GM19395 (cell line): Measurements from ENCODE around the gene MAU2.

Experiments
- ATAC-seq: cut with Tn5 transposase; IDR thresholded peaks from one replicate; pipeline ENCODE4 v1.9.1; 2021; ENCODE audit warnings: mild to moderate bottlenecking, moderate library complexity; ENCODE audit not compliant: unreplicated experiment

The MAU2 gene, protein sequence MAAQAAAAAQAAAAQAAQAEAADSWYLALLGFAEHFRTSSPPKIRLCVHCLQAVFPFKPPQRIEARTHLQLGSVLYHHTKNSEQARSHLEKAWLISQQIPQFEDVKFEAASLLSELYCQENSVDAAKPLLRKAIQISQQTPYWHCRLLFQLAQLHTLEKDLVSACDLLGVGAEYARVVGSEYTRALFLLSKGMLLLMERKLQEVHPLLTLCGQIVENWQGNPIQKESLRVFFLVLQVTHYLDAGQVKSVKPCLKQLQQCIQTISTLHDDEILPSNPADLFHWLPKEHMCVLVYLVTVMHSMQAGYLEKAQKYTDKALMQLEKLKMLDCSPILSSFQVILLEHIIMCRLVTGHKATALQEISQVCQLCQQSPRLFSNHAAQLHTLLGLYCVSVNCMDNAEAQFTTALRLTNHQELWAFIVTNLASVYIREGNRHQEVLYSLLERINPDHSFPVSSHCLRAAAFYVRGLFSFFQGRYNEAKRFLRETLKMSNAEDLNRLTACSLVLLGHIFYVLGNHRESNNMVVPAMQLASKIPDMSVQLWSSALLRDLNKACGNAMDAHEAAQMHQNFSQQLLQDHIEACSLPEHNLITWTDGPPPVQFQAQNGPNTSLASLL

DNA sequence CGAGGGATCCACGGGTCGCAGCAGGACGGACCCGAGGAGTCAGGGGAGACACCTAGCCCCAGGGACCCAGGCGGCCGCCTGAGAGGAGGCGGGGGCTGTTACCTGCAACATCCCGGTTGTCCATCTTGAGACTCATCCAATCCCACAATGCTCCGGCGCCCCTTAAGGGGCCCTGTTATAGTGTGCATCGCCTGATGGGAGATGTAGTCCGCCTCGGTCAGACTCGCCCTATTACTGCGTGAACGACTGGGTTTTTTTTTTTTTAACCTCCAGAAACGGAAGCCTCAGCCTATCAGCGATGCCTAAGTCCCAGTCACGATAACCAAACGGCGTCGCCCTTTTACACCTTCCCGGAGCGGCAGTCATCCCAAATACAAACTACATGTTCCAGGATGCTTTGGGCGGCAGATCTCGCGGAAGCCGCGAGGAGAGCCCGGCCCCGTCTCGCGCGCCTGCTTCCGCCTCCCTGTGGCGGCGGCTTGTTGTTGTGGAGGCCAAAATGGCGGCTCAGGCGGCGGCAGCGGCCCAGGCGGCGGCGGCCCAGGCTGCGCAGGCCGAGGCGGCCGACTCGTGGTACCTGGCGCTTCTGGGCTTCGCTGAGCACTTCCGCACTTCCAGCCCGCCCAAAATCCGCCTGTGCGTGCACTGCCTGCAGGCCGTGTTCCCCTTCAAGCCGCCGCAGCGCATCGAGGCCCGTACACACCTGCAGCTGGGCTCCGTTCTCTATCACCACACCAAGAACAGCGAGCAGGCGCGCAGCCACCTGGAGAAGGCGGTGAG is at the start of gene MAU2, which contains the start of gene SUGP1:
Gene MAU2 (plus strand): TSS at position 469 of the 780 bp plus-strand sequence. CDS start 31 bp downstream, at position 500.
Gene SUGP1 (minus strand): TSS at position 149 of the 780 bp plus-strand sequence. CDS start 13 bp downstream, at position 136.
- ATAC-seq = peak; percentile 90

DNA sequence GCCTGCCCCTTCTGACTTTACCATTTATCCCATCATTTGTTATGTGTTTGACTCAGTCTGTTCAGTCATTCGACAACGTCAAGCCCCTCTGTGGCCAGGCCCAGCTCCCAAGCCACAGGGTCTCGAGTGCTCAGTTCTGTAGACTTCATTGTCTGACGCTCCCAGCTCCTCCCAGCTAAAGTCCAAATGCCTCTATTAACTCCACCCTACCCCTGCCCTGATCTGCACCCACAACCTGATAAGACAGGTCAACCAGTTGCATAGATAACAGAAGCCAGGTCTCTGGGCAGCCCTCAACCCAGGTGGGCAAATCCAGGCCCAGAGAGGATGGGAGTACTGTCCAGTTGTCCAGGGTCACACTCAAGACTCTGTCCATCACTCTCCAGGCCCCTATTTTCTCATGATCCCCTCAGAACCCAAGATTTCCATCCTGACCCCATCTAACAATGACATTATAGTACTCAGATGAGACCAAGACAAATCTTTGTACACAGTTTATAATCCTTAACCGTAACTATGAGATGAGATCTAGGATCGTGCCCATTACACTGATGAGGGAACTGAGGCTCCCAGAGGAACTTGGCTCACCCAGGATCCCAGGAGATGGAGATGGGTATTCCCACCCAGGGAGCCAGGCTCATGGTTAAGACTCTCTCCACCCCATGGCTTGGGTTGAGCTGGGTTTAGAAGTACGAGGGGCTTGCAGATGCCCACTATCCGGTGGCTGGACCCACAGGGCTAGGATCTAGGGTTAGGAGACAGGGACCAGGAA is 48.6 kb upstream of the MAU2 start:
- no peak for ATAC-seq

DNA sequence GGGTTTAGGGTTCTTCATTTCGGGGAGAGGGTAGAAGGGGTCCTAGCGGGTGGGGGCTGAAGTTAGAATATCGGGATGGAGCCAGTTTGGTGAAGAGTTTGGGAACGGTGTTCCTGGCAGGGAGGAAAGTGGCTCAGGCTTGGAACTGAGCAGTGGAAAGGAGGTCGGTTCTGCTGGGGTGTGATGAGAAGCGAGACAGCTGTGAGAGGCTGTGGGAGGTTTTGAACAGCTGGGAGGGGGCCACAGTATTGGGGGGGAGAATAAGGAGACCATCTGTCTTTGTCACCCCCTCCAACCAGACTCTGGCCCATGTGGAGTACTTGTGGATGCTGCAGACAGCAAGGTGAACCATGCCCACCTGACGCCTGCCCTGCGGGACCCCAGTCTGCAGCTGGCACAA is 46.5 kb upstream of the MAU2 start:
- no peak for ATAC-seq

DNA sequence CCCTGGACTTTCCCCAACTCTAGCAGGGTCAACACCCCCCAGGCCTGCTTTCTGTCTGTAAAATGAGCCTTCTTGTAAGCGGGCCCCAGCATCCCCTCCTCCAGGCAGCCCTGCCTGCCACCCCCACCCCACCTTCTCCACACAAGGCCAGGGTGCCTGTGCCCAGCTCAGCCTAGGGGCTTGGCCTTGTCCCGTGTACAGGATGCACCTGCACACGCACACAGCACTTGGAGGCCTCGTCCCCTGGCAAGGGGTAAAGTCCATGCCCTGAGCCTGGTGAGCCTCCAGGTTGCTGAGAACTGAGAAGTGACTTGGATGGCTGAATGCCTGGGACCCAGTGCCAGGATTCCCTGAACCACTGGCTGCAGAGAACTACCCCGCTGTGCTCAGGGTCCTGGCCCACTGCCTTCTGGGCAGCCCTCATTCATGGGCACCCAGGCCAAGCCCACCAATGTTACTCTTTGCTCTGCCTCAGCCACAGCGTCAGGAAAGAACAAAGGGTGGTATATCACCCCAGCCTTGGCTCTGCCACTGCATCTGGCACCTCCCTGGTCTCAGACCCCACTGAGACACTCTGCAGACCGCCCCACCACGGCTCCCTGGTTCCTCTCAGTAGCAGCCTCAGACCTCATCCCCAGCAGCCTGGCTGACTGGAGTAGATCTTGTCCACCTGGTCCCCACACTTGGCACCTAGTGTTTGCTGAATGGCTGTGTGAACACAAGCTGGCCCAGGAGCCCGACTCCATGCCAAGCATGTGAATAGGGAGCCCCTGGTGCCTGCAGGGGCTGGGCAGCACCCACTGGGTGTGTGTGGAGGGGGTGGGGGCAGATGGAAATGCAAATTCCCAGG is 45.7 kb upstream of the MAU2 start:
- ATAC-seq = no peak

DNA sequence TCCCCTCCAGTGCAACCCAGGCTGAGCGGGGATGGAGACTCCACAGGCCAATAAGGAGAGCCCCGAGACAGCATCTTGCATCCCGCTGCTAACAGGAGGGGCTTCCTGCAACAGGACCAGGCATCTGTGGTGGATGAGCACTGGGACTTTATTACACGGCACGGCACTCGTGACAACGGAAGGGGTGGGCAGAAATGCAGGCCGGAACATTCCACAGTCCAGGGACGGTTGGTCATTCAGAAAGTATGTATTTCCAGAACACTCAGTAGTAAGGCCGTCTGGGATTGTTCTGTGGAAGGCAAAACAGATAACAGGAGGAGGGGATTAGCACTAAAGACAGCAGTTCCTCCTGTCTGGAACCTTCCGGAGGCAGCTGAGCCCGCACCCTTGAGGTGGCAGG is 44.2 kb upstream of the MAU2 start:
- no peak for ATAC-seq

DNA sequence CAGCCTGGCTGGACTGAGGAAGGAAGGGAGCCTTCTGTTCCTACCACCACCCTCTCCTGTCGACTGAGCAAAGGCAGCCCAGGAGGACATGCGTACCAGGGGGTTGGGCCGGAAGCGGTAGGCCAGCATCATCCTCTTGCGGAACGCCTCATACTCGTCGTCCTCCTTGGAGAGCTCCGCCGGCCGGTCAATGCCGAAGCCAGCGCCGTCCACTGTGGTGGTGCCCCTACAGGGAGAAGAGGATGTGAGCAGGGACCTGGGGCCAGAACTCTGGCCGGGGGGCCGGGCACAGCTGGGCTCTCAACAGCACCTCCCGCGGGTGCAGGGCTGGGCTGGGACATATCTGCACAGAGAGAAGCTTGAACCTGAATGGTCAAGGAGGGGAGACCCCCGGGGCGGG is 43.8 kb upstream of the MAU2 start:
- ATAC-seq = no peak

DNA sequence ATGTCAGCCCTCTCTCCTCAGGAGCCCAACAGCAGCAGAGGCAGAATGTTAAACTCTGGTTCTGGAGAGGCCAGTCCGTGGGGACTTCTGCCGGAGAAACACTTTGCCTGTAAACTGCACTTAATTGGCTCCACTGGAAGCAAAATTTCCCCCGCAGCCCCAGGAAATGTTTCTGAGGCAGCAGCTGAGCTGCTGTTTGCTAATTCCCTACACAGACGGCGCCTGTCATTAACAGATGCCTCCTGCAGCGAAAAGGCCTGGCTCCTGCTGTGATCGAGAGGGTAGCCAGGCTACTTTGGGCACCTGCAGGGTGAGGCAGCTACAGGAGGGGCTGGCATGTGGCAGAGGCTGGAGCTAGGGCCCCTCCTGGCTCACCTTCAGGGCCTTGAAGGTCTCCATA is 42.3 kb upstream of the MAU2 start:
- no peak for ATAC-seq

DNA sequence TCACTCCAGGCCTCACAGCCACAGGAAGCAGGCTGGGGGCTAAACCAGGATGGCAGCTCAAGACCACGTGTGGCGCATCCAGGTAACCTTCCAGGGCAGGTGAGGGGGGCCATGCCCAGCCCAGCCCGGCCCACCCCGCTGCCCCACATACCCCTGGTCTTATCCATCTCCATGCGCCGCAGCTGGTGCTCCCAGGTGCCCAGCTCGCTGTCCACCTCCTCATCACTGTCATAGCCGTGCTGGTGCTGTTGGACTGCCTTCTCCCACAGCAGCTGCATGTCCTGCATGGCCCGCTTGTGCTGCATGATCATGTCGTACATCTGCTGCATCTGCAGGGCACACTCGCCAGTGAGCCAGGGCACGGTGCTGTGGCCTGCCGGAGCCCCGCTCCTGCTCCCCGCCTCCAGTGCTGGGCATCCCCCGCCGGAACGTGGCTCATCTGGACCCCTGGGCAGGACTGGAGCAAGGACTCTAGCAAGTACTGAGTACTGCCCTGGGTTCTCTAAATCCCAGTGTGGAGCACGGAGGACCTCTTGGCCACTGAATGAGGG is 41.5 kb upstream of the MAU2 start:
- ATAC-seq = no peak

DNA sequence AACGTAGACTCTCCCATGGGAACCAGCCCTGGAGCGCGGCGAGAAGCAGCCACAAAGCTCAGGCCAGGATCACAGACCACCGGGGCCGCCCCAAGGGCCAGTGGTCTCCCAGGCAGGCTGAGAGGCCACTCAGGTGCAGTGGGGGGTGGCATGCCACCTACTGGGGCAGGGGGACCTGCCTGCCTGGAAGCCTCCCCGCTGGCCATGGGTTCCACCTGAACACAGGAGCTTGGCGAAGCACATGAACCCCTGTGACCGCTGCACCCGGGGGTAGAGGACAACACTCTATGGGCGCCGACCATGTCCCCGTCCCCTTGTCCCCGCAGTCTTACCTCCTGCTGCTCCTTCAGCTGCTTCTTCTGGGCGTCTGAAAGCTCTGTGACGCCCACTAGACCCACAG is 40.8 kb upstream of the MAU2 start:
- no peak for ATAC-seq

DNA sequence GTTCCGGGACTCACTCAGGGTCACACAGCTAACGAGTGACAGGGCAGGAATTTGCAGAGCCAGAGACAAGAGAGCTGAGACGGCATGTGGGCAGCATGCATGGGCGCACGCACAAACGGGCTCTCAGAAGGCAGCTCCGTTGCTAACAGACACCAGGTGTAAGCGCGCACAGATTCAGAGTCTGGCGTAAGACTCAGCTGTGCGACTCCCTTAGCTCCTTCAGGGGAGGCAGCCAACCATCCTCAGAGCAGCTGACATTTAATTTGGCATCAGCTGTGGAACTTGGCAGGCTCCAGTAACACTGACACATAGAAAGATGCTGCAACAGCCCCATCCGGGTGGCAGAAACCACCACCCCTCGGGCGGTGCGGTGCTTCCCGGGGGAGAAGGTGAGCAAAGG is 40.1 kb upstream of the MAU2 start:
- ATAC-seq = no peak

DNA sequence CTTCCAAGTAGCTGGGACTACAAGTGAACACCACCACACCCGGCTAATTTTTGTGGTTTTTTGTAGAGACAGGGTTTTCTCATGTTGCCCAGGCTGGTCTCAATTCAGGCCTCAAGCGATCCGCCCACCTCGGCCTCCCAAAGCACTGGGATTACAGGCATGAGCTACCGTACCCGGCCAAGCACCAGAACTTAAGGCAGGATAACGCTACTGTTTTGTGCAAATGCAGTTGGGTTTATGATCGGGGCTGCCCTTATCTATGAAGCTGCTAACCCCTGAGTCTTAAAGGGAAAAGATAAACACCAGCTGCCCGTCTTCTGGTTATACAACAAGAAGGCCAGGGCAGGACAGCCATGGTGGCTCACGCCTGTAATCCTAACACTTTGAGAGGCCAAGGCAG is 34.9 kb upstream of the MAU2 start:
- no peak for ATAC-seq

DNA sequence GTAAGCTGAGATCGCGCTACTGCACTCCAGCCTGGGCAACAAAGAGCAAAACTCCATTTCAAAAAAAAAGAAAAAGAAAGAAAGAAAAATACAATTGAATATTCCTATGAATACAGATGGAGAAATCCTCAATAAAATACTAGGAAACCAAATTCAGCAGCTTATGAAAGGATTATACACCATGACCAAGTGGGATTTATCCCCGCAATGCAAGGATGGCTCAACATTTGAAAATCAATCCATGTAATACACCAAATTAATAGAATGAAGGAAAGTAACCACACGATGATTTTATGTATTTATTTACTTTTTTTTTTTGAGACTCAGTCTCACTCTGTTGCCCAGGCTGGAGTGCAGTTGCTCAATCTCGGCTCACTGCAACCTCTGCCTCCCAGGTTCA is 28.0 kb upstream of the MAU2 start:
- no peak for ATAC-seq

DNA sequence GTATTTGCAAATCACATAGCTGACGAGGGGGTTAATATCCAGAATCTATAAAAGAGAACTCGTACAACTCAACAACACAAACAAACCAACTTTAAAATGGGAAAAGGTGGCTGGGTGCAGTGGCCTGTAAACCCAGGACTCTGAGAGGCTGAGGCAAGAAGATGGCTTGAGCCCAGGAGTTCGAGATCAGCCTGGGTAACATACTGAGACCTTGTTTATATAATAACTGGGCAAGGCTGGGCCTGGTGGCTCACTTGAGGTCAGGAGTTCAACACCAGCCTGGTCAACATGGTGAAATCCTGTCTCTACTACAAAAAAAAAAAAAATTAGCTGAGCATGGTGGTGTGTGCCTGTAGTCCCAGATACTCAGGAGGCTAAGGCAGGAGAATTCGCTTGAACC is 25.7 kb upstream of the MAU2 start:
- ATAC-seq = no peak

DNA sequence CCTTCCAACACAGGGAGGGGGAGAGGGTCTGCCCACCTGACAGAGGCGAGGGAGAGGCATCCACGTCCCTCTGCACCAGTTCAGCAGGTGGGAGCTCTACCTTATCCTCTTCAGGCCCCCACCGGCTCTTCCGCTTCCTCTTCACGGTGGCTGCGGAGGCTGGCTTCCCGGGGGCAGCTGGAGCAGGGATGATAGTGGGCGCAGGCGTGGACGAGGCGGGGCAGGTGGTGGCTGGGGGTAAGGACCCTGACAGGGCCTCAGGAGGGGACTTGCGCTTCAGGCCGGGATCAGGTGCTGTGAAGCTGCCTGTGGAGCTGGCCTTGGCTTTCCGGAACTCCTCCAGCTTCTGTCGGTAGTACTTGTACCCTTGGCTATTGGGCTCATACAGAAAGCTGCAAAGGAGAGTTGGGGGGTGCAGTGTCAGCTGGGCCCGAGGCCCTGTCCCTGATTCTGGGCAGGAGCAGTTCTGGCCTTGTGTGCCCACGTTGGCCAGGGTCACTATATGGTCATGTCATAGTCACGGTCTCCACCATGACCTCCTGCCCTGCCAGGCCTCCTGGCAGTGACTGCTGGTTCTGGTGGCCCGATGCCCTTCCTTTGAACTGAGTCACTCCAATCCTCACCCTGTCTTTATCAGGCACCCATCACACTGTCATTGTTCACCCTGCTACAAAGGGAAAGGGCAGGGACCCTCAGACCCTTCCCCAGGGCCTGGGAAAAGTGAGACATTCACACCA is 23.5 kb upstream of the MAU2 start:
- ATAC-seq = no peak

DNA sequence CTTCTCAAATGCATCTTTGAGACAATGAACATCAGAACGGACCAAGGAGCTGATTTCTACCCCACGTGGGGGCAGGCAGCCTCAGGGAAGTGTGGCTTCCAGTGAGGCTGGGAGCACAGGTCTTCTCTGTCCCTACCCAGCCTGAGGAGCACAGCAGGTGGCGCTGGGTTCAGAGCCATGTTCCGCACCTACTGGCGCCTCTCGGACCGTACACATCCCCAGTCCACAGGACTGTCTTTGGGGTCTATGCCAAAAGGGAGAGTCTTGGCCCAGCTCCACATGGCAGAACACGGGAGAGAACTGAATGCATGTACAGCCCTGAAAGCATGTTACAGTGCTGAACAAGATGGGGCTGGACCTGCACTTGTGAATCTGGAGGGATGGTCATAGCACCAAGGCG is 22.9 kb upstream of the MAU2 start:
- no peak for ATAC-seq

DNA sequence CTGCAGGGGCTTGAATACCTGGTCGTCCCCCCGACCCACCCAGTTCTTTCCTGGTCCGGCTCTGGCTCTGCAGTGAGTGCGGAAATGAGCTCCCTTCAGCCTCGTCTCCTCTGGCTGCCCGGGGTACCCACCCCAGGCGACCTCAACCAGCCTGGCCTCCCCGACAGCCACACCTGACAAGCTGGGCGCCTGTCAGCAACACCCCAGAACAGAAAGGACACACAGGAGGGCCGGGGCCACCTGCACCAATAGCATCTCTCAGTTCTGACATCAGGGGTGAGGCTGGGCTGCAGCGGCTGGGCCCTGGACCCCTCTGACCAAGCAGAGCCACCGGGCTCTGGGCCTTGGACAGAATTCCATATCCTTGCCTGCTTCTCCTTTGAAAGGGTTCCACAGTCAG is 20.0 kb upstream of the MAU2 start:
- no peak for ATAC-seq

DNA sequence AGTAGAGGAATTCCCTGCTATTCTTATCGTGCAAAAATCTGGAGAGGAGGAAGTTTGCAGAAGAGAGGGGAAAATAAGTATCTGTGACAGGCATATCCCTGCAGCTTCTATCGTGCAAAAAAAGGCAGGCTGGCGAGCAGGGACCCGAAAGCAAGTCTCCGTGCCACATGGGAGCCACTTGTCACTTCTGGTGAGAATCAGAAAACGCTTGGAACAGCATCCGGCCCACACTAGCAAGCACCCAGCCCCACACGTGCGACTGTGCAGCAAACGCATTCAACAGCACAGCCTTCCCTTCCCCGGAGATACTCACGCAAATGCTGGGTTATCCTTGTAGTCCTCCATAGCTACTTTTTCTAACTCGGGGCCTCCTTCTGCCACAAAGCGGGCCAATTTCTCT is 17.2 kb upstream of the MAU2 start:
- no peak for ATAC-seq

DNA sequence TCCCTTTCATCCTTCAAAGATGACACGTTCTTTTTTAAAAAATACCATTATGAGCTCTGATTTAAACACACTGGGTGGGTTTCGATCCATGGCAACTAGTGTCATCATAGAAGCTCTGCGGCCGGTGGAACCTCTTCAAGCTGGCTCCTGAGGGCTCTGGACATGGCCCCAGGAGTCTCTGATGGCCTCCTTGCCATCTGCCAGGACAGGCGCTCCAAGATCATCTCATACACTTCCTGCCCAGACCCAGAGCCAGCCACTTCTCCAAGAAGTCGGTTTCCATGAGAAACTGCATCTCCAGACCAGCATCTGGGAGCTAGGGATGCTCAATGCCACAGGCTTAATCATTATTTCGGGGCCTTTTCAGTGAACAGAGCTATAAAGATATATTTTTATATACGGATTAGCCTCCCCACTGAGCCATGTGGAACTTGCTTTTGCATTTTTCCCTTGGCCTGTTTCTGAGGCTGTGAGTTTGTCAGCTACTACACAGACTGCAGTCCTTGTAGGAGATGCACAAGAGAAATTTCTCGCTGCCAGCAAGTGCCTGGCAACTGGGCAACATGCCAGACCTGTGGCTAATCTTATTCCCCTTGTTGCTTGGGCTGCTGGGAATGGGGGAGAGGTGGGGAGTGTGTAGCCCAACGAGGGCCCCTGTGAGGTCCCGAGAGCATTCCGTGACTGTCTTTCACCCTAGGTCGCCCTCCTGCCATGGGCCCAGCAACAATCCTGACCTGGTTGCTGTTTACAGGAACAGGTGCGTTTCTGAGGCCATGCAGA is 16.3 kb upstream of the MAU2 start:
- no peak for ATAC-seq
